Measurements from ENCODE around the gene SEZ6L.

Gene SEZ6L

DNA sequence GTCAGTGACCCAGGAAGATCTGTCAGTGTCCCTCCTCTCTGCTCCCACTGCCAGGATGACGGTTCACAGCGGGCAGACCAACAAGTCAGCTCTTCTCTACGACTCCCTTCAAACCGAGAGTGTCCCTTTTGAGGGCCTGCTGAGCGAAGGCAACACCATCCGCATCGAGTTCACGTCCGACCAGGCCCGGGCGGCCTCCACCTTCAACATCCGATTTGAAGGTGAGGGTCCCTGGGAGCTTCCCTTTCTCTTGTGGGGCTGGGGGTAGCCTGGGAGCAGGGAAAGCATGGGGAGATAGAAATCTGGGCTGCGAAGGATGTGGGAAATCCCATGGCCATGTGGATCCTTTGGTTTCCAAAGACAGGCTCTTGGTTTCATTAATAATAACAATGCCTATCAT is 141.4 kb downstream of the SEZ6L start:
- no peaks in the 10 kb centered on the region for H3K4me1 ChIP-seq
- no peak for DNase-seq
- no peaks in the 10 kb centered on the region for H3K36me3 ChIP-seq
- no peaks in the 10 kb centered on the region for H3K9me3 ChIP-seq
- H3K4me3 ChIP-seq (ENCODE audit: low read depth, low read length) = no peak overlapping the region
- no peaks in the 10 kb centered on the region for H3K27me3 ChIP-seq
- TF ChIP-seq, protein P1, sequence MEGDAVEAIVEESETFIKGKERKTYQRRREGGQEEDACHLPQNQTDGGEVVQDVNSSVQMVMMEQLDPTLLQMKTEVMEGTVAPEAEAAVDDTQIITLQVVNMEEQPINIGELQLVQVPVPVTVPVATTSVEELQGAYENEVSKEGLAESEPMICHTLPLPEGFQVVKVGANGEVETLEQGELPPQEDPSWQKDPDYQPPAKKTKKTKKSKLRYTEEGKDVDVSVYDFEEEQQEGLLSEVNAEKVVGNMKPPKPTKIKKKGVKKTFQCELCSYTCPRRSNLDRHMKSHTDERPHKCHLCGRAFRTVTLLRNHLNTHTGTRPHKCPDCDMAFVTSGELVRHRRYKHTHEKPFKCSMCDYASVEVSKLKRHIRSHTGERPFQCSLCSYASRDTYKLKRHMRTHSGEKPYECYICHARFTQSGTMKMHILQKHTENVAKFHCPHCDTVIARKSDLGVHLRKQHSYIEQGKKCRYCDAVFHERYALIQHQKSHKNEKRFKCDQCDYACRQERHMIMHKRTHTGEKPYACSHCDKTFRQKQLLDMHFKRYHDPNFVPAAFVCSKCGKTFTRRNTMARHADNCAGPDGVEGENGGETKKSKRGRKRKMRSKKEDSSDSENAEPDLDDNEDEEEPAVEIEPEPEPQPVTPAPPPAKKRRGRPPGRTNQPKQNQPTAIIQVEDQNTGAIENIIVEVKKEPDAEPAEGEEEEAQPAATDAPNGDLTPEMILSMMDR (IDR thresholded peaks at IDR 0.05; ENCODE audit: low read depth, low read length) = no peak

DNA sequence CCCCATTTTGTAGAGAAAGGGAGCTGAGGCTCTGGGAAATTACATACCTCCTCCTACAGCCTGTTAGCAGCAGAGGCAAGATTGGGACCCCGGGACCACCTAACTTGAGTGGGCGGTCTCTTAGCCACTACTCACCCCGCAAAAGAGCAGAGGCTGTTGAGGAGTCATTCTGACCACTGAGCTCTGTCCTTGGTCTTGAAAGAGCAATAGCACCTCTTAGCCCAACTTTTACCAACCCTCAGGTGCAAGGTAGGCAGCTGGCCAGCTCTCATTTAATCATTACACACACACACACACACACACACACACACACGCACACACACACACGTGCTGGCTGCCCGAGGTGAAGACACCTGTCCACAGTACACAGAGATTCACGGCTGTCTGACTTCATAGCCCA is 144.0 kb downstream of the SEZ6L start:
- Histone ChIP-seq H3K9me3 (no peaks in the 10 kb centered on the region), H3K36me3 (no peaks in the 10 kb centered on the region), H3K4me3 (ENCODE audit: low read depth, low read length) (no peak overlapping the region), H3K4me1 (no peaks in the 10 kb centered on the region), H3K27me3 (no peaks in the 10 kb centered on the region)
- no peak for DNase-seq
- TF ChIP-seq, protein P1 (IDR thresholded peaks at IDR 0.05; ENCODE audit: low read depth, low read length) = no peak

DNA sequence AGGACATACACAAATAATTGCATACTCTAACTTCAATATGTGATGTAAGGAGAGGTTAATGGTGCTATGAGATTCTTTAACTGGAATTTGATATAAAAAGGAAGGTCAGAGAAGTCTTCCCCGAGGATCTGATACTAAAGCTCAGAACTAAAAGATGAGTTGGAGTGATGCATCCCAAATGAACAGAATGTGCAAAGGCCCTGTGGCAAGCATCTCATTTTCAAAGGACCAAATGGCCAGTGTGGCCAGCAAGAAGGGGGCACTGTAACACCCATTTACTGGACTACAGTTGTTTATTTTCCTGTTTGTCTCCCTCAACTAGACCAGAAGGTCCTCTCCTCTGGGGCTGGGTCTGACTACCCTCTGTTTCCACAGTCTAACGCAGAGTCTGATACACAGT is 144.9 kb downstream of the SEZ6L start:
- DNase-seq = no peak
- Histone ChIP-seq H3K36me3 (no peaks in the 10 kb centered on the region), H3K4me3 (ENCODE audit: low read depth, low read length) (no peak overlapping the region), H3K4me1 (no peaks in the 10 kb centered on the region), H3K9me3 (no peaks in the 10 kb centered on the region), H3K27me3 (no peaks in the 10 kb centered on the region)
- TF ChIP-seq, protein P1 (IDR thresholded peaks at IDR 0.05; ENCODE audit: low read depth, low read length) = no peak

DNA sequence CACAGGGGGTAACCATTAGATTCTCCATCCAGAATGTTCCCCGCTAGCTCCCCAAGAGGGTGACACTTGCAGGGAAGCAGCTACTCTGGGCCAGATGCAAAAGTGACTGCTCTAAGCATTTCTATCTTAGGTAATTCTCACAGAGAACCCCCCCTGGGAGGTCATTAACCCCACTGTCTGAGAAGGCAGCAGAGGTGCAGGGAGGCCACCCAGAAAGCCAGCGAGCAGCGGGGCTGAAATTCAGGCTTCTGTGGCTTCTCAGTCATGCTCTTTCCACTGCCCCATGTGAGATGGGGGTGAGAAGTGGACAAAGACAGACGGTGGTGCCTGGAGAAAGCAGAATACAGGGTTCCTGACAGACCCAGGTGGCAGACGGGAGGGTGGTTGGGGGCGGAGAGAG is 145.4 kb downstream of the SEZ6L start:
- no peaks in the 10 kb centered on the region for H3K36me3 ChIP-seq
- no peak for DNase-seq
- H3K4me3 ChIP-seq (ENCODE audit: low read depth, low read length) = no peak overlapping the region
- H3K27me3 ChIP-seq = no peaks in the 10 kb centered on the region
- no peaks in the 10 kb centered on the region for H3K4me1 ChIP-seq
- no peaks in the 10 kb centered on the region for H3K9me3 ChIP-seq
- TF ChIP-seq, protein P1 (IDR thresholded peaks at IDR 0.05; ENCODE audit: low read depth, low read length) = no peak

DNA sequence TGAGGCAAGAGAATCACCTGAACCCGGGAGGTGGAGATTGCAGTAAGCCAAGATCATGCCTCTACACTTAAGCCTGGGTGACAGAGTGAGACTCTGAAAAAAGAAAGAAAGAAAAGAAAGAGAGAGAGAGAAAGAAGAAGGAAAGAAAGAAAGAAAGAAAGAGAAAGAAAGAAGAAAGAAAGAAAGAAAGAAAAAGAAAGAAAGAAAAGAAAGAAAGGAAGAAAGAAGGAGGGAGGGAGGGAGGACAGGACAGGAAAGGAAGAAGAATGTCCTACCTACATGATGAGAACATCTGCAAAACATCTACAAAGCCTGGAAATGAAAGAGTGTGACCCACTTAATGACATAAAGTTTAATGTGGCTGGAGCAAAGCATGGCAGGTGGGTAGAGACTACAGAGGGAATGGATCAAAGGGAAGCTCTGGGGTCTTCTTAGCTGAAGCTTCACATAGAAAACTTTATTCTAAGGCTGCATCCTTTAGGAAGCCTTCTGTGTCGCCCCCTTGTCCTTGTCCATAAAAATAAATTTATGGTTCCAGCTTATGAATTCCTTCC is 147.5 kb downstream of the SEZ6L start:
- no peaks in the 10 kb centered on the region for H3K36me3 ChIP-seq
- no peak overlapping the region for H3K4me3 ChIP-seq (ENCODE audit: low read depth, low read length)
- TF ChIP-seq, protein P1 (IDR thresholded peaks at IDR 0.05; ENCODE audit: low read depth, low read length) = no peak
- no peaks in the 10 kb centered on the region for H3K27me3 ChIP-seq
- no peaks in the 10 kb centered on the region for H3K4me1 ChIP-seq
- DNase-seq = no peak
- no peaks in the 10 kb centered on the region for H3K9me3 ChIP-seq

DNA sequence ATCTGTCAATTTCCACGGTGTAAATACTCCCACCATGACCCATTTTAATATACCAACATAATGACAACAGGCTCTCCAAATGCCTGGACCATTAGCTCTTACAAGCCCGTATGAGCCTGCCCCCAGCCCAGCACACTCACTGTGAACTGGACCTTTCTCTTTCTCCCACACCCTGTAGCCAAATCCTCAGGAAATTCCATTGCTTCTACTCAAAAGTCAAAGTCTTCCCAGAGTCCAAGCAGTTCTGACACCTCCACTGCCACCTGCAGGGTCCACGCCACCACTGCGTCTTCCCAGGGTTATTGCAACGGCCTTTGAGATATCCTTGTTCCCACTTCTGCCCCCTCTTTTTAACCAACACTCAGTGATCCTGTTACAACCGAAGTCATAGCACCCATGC is 149.7 kb downstream of the SEZ6L start:
- no peaks in the 10 kb centered on the region for H3K9me3 ChIP-seq
- H3K4me1 ChIP-seq = no peaks in the 10 kb centered on the region
- H3K27me3 ChIP-seq = no peaks in the 10 kb centered on the region
- no peak overlapping the region for H3K4me3 ChIP-seq (ENCODE audit: low read depth, low read length)
- TF ChIP-seq, protein P1 (IDR thresholded peaks at IDR 0.05; ENCODE audit: low read depth, low read length) = no peak
- no peaks in the 10 kb centered on the region for H3K36me3 ChIP-seq
- DNase-seq = no peak

Measured in BE2C (cell line).